Endothelial cell of umbilical vein (primary cell): ENCODE results near the gene CCDC136. TPM values are rescaled to one million over a fixed set of nuclear protein-coding genes. Genes with fewer than 3 reads are reported as not detected.

Experiments
- BruUV-seq: library from RNA; stranded (reverse); fragments of 400-500 nt; replicated peaks from 2 replicates; lab custom pipeline; 2021; lab: Mats Ljungman, UMichigan
- CTCF ChIA-PET: fragments of 300-600, 350-600 bp; sonication (Branson Sonifier 250); formaldehyde crosslinking; loops from one replicate; lab custom pipeline; 2021; ENCODE audit warnings: antibody characterized with exemption, inconsistent platforms; lab: Charles Lee
- POLR2A ChIA-PET: fragments of 300-600, 350-600 bp; sonication (Branson Sonifier 250); formaldehyde crosslinking; loops from one replicate; lab custom pipeline; 2021; ENCODE audit warnings: antibody characterized with exemption, inconsistent platforms; lab: Charles Lee
- DNase-seq: peaks from one replicate; pipeline ENCODE4 v3.0.0-alpha.2; 2011; ENCODE audit warnings: low read depth, low spot score
- FAIRE-seq: peaks from 2 replicates; lab custom pipeline; 2011; peaks lifted over from hg19 to GRCh38; lab: Jason Lieb, UNC
- H2AFZ ChIP-seq: 2 replicates; pipeline ENCODE4 v1.6.0; 2012; ENCODE audit warnings: low read depth, low read length, control low read depth, inconsistent platforms
- H3K27ac ChIP-seq: 2 replicates; pipeline ENCODE4 v1.5.1; 2011; ENCODE audit warnings: low read depth, mild to moderate bottlenecking, control low read depth, low read length, moderate library complexity; ENCODE audit not compliant: insufficient read depth
- H3K27me3 ChIP-seq, 2 experiments: 2 replicates each; pipeline versions ENCODE4 v1.6.0 to v1.6.1; 2011; ENCODE audit warnings: low read length in 2 of 2, mixed read lengths in 1 of 2; ENCODE audit not compliant: control insufficient read depth in 2 of 2, insufficient read depth in 2 of 2
- H3K36me3 ChIP-seq, 2 experiments: 2 replicates in 1 of 2; 3 replicates in 1 of 2; pipeline ENCODE4 v1.5.1; 2011; ENCODE audit warnings: low read length in 2 of 2, mild to moderate bottlenecking in 1 of 2, moderate library complexity in 1 of 2; ENCODE audit not compliant: control insufficient read depth in 2 of 2, insufficient read depth in 2 of 2; ENCODE audit errors: extremely low read depth in 1 of 2
- H3K4me1 ChIP-seq: 3 replicates; pipeline ENCODE4 v1.5.1; 2011; ENCODE audit warnings: mild to moderate bottlenecking, low read length; ENCODE audit not compliant: control insufficient read depth, insufficient read depth; ENCODE audit errors: extremely low read depth
- H3K4me2 ChIP-seq: 2 replicates; pipeline ENCODE4 v1.6.1; 2011; ENCODE audit warnings: low read length, control low read depth, mixed read lengths; ENCODE audit not compliant: insufficient read depth
- H3K4me3 ChIP-seq, 3 experiments: fragments of 200-600 bp in 1 of 3; sonication (generic), shearing (Covaris generic) in 1 of 3; replicated peaks in 1 of 3; 2 replicates each; pipeline ENCODE4 v1.5.1; 2011 to 2016; ENCODE audit warnings: control low read depth in 3 of 3, low read length in 3 of 3, mild to moderate bottlenecking in 2 of 3, inconsistent platforms in 1 of 3, low read depth in 1 of 3, moderate library complexity in 1 of 3; ENCODE audit not compliant: insufficient read depth in 1 of 3
- H3K79me2 ChIP-seq: 2 replicates; pipeline ENCODE4 v1.6.0; 2012; ENCODE audit warnings: low read length, inconsistent platforms; ENCODE audit not compliant: control insufficient read depth, insufficient read depth
- H3K9ac ChIP-seq: replicated peaks from 2 replicates; pipeline ENCODE3; 2011; ENCODE audit warnings: low read length, control low read depth; ENCODE audit not compliant: insufficient read depth; ENCODE audit errors: extremely low read depth
- H3K9me1 ChIP-seq: replicated peaks from 3 replicates; pipeline ENCODE4 v1.6.0; 2011; ENCODE audit warnings: mild to moderate bottlenecking, low read length; ENCODE audit not compliant: control insufficient read depth, insufficient read depth; ENCODE audit errors: extremely low read depth
- H3K9me3 ChIP-seq: replicated peaks from 2 replicates; pipeline ENCODE4 v1.5.1; 2012; ENCODE audit warnings: low read length, inconsistent platforms; ENCODE audit not compliant: control insufficient read depth, insufficient read depth
- H4K20me1 ChIP-seq: replicated peaks from 2 replicates; pipeline ENCODE3; 2011; ENCODE audit warnings: mild to moderate bottlenecking, low read length; ENCODE audit not compliant: control insufficient read depth, insufficient read depth; ENCODE audit errors: extremely low read depth
- CTCF ChIP-seq, 2 donors: IDR thresholded peaks; 1 replicate in 1 of 2; 2 replicates in 1 of 2; pipeline ENCODE4 v1.5.1; 2011; ENCODE audit warnings: low read length in 2 of 2, mild to moderate bottlenecking in 2 of 2, moderate library complexity in 2 of 2, control low read depth in 1 of 2, inconsistent platforms in 1 of 2, low read depth in 1 of 2; ENCODE audit not compliant: insufficient read depth in 1 of 2; ENCODE audit errors: extremely low read depth in 1 of 2
- EZH2 ChIP-seq: IDR thresholded peaks from 2 replicates; pipeline ENCODE4 v1.6.1; 2012; ENCODE audit warnings: borderline replicate concordance, low read depth, mild to moderate bottlenecking, moderate library complexity, low read length, inconsistent platforms; ENCODE audit not compliant: severe bottlenecking
- FOS ChIP-seq: IDR thresholded peaks from 2 replicates; pipeline ENCODE4 v1.6.1; 2011; ENCODE audit warnings: mild to moderate bottlenecking, low read length, moderate library complexity, borderline replicate concordance; ENCODE audit not compliant: insufficient read depth
- GATA2 ChIP-seq: IDR thresholded peaks from 2 replicates; pipeline ENCODE4 v1.7.0; 2011; ENCODE audit warnings: low read depth, mild to moderate bottlenecking, moderate library complexity, mixed read lengths, low read length; ENCODE audit not compliant: insufficient read length, insufficient read depth
- JUN ChIP-seq: IDR thresholded peaks from 2 replicates; pipeline ENCODE4 v1.6.1; 2011; ENCODE audit warnings: borderline replicate concordance, low read depth; ENCODE audit not compliant: insufficient read length, insufficient read depth
- MAX ChIP-seq: IDR thresholded peaks from 2 replicates; pipeline ENCODE4 v1.6.1; 2011; ENCODE audit not compliant: insufficient read depth, insufficient read length
- MYC ChIP-seq: IDR thresholded peaks from one replicate; pipeline ENCODE4 v1.6.1; 2011; ENCODE audit warnings: mild to moderate bottlenecking, low read depth, low read length
- POLR2A ChIP-seq: IDR thresholded peaks from 2 replicates; pipeline ENCODE4 v1.6.1; 2012; ENCODE audit warnings: low read depth, mild to moderate bottlenecking, control low read depth, low read length
- POLR2AphosphoS5 ChIP-seq: IDR thresholded peaks from 2 replicates; pipeline ENCODE4 v1.6.1; 2012; ENCODE audit warnings: low read depth, mild to moderate bottlenecking, control low read depth, low read length, moderate library complexity; ENCODE audit not compliant: insufficient read depth
- dilution Hi-C: fragments of 300-500 bp; cut with MboI; formaldehyde crosslinking; loops from one replicate; pipeline ENCODE4 v1.15.0; 2019; ENCODE audit warnings: low sequenced_read_pairs; ENCODE audit not compliant: extremely low pct_ligation_motif_present
- intact Hi-C: fragments of 100-400 bp; cut with micrococcal nuclease; formaldehyde crosslinking; loops from one replicate; pipeline ENCODE4 v1.10.0; 2022
- polyA plus RNA-seq, 4 experiments: library from polyadenylated mRNA; depleted of rRNA in 3 of 4; stranded (reverse) in 3 of 4; unstranded in 1 of 4; fragments of >200 nt; gene quantifications; 2 replicates each; pipeline versions ENCODE4 v1.2.1 to v1.2.3, GENCODE V29; 2011 to 2012; ENCODE audit warnings: missing spikeins in 1 of 4
- total RNA-seq: library from RNA; stranded (reverse); gene quantifications from 2 replicates; pipeline ENCODE4 v1.2.3, GENCODE V29; 2021

CCDC136 gene
- total and polyA plus RNA-seq, 2 donors (not counting 3 experiments of a cell fraction or from before 2014, with no cell fraction given): 1.8 to 3.3 TPM

- H3K4me1 ChIP-seq: peaks cover 4% of the 10 kb centered on the region
- H3K36me3 ChIP-seq: no peaks in the 10 kb centered on the region
- no peaks in the 10 kb centered on the region for H3K79me2 ChIP-seq
- H3K9me3 ChIP-seq: no peaks in the 10 kb centered on the region
- TF ChIP-seq POLR2AphosphoS5 (no peak), CTCF (IDR thresholded peaks at IDR 0.05; ENCODE audit: extremely low read depth in 1 of 2, insufficient read depth in 1 of 2, low read depth in 1 of 2, low read length in 2 of 2) (no peak), MYC (no peak), MAX (no peak), JUN (no peak), FOS (no peak), EZH2 (no peak), POLR2A (no peak), GATA2 (no peak)
- H3K27ac ChIP-seq: no peak overlapping the region
- intact Hi-C loops (no loop called here), dilution Hi-C loops (no loop called here)
- H2AFZ ChIP-seq: no peak overlapping the region
- peaks cover 16 to 39% of the 10 kb centered on the region in 2 experiments for H3K27me3 ChIP-seq
- H3K4me3 ChIP-seq: no peak overlapping the region
- H3K9me1 ChIP-seq: no peaks in the 10 kb centered on the region
- FAIRE-seq (no peak), DNase-seq (no peak)
- CTCF ChIA-PET: interaction anchor here (0.7 to 1.7 kb wide), 3 partner anchors 11 to 53 kb away, joined by 3 to 4 read pairs (median 3); no protein-coding TSS in a partner anchor
- POLR2A ChIA-PET: no interaction called here
- no TSS peak for BruUV-seq
- no peak overlapping the region for H3K4me2 ChIP-seq
- no peaks in the 10 kb centered on the region for H4K20me1 ChIP-seq
- no peak overlapping the region for H3K9ac ChIP-seq
Observed at GRCh38 chr7:128788446-128789412, 3.0 kb upstream of the CCDC136 start.
